Liver (tissue), 9 donors: ENCODE measurements around the gene RNF133. TPM values are rescaled to one million over a fixed set of nuclear protein-coding genes. Genes with fewer than 3 reads are reported as not detected.

ENCODE experiments used
- DNase-seq: peaks from one replicate; pipeline ENCODE4 v3.0.0-alpha.2; 2017; ENCODE audit warnings: low spot score
- H3K27ac ChIP-seq, 2 donors: one replicate each; pipeline ENCODE4 v1.7.0; 2013; ENCODE audit warnings: inconsistent platforms in 2 of 2, low read length in 2 of 2, control low read depth in 1 of 2, low read depth in 1 of 2, mild to moderate bottlenecking in 1 of 2
- H3K27me3 ChIP-seq, 4 donors: one replicate each; pipeline versions ENCODE4 v1.6.1 to v1.7.0; 2013; ENCODE audit warnings: low read length in 3 of 4, inconsistent platforms in 1 of 4, mild to moderate bottlenecking in 1 of 4, moderate library complexity in 1 of 4; ENCODE audit not compliant: control insufficient read depth in 4 of 4, insufficient read depth in 4 of 4
- H3K36me3 ChIP-seq, 4 donors: one replicate each; pipeline versions ENCODE4 v1.6.1 to v1.7.0; 2013; ENCODE audit warnings: low read length in 3 of 4, mild to moderate bottlenecking in 3 of 4, low read depth in 1 of 4, moderate library complexity in 1 of 4; ENCODE audit not compliant: control insufficient read depth in 4 of 4, insufficient read depth in 3 of 4
- H3K4me1 ChIP-seq, 4 donors: one replicate each; pipeline versions ENCODE4 v1.6.1 to v1.7.0; 2013; ENCODE audit warnings: low read length in 3 of 4, mild to moderate bottlenecking in 3 of 4, moderate library complexity in 1 of 4; ENCODE audit not compliant: control insufficient read depth in 4 of 4, insufficient read depth in 4 of 4
- H3K4me3 ChIP-seq, 3 donors: one replicate each; pipeline versions ENCODE4 v1.6.1 to v1.7.0; 2013; ENCODE audit warnings: low read length in 3 of 3, control low read depth in 1 of 3, low read depth in 1 of 3, mild to moderate bottlenecking in 1 of 3
- H3K9ac ChIP-seq, 2 donors: one replicate each; pipeline ENCODE4 v1.7.0; 2013; ENCODE audit warnings: low read length in 2 of 2, mild to moderate bottlenecking in 2 of 2, moderate library complexity in 2 of 2, control low read depth in 1 of 2, low read depth in 1 of 2
- H3K9me3 ChIP-seq, 4 donors: one replicate each; pipeline versions ENCODE4 v1.6.1 to v1.7.0; 2013; ENCODE audit warnings: low read length in 3 of 4; ENCODE audit not compliant: control insufficient read depth in 4 of 4
- ATF3 ChIP-seq: IDR thresholded peaks from 2 replicates; pipeline ENCODE4 v1.6.1; 2016; ENCODE audit warnings: antibody characterized with exemption
- CTCF ChIP-seq: fragments of 150-350 bp; IDR thresholded peaks from 2 replicates; pipeline ENCODE4 v1.5.1; 2017; ENCODE audit warnings: improper control_type of control experiment, low read depth, low read length; ENCODE audit not compliant: missing input control
- EGR1 ChIP-seq, 2 donors: IDR thresholded peaks; 2 replicates each; pipeline ENCODE4 v1.6.1; 2016 to 2018; ENCODE audit warnings: antibody characterized with exemption in 2 of 2, low read depth in 2 of 2
- FOXA1 ChIP-seq: IDR thresholded peaks from 2 replicates; pipeline ENCODE4 v1.6.1; 2016; ENCODE audit warnings: antibody characterized with exemption
- FOXA2 ChIP-seq: IDR thresholded peaks from 2 replicates; pipeline ENCODE4 v1.6.1; 2016; ENCODE audit warnings: antibody characterized with exemption
- HNF4A ChIP-seq, 2 donors: conservative IDR thresholded peaks; 2 replicates each; pipeline ENCODE4 v1.6.1; 2016; ENCODE audit warnings: antibody characterized with exemption in 2 of 2, mild to moderate bottlenecking in 2 of 2
- HNF4G ChIP-seq: IDR thresholded peaks from 2 replicates; pipeline ENCODE4 v1.6.1; 2016; ENCODE audit warnings: antibody characterized with exemption
- JUND ChIP-seq, 2 donors: IDR thresholded peaks; 2 replicates each; pipeline ENCODE4 v1.6.1; 2016; ENCODE audit warnings: antibody characterized with exemption in 2 of 2
- NR2F2 ChIP-seq: IDR thresholded peaks from 2 replicates; pipeline ENCODE4 v1.6.1; 2016; ENCODE audit warnings: antibody characterized with exemption
- REST ChIP-seq: IDR thresholded peaks from 2 replicates; pipeline ENCODE4 v1.6.1; 2016; ENCODE audit warnings: antibody characterized with exemption, mild to moderate bottlenecking
- SP1 ChIP-seq: IDR thresholded peaks from 2 replicates; pipeline ENCODE4 v1.6.1; 2018; ENCODE audit warnings: antibody characterized with exemption, mild to moderate bottlenecking
- TAF1 ChIP-seq: conservative IDR thresholded peaks from 2 replicates; pipeline ENCODE4 v1.6.1; 2016; ENCODE audit warnings: antibody characterized with exemption, mild to moderate bottlenecking
- ZBTB33 ChIP-seq: IDR thresholded peaks from 2 replicates; pipeline ENCODE4 v1.6.1; 2016; ENCODE audit warnings: antibody characterized with exemption
- WGBS: extraction: QIAGEN DNeasy Blood & Tissue Kit; methylation state at CpG from one replicate; pipeline ENCODE4 v1.1.7; 2013; 5-methylcytosine and 5-hydroxymethylcytosine counted together
- polyA plus RNA-seq, 2 donors: library from polyadenylated mRNA; stranded (reverse) in 1 of 2; unstranded in 1 of 2; fragments of 200-250 nt in 1 of 2; fragments of >200 nt in 1 of 2; fragmentation: Nextera tagmentation in 1 of 2; extraction: Ambion mirVana in 1 of 2; gene quantifications; one replicate each; pipeline versions ENCODE4 v1.2.1 to v1.2.3, GENCODE V29; 2013 to 2015
- total RNA-seq, 2 donors: library from RNA; depleted of rRNA; stranded (reverse); fragments of >200 nt; gene quantifications; one replicate each; pipeline ENCODE4 v1.2.3, GENCODE V29; 2014
- donor health status: healthy.
- donor health status: healthy.
- donor health status: healthy.
- donor health status: healthy.
- donor health status: healthy.

Gene RNF133
- total and polyA plus RNA-seq, 4 donors = 0.14 to 2.8 TPM; not detected in 2

- Histone ChIP-seq H3K4me3 (no peak overlapping the region), H3K27ac (no peak overlapping the region), H3K9ac (no peak overlapping the region), H3K4me1 (peaks cover 0 to 1% (median 0%) of the 10 kb centered on the region in 4 donors), H3K36me3 (no peaks in the 10 kb centered on the region), H3K9me3 (no peaks in the 10 kb centered on the region), H3K27me3 (no peaks in the 10 kb centered on the region)
- DNase-seq = no peak
- TF ChIP-seq NR2F2 = no peak
- no peak for TF ChIP-seq HNF4G
- no peak for TF ChIP-seq JUND (IDR thresholded peaks at IDR 0.05)
- no peak for TF ChIP-seq FOXA2
- TF ChIP-seq REST = no peak
- WGBS = 60% methylated on average over 1 of the region's 1 CpG
Observed at GRCh38 chr7:122727759-122728158, 28.8 kb upstream of the RNF133 start.

GRCh38 chr7:122727354-122727753 is 28.4 kb upstream of the RNF133 start:
- TF ChIP-seq TAF1 (no peak), HNF4A (conservative IDR thresholded peaks at IDR 0.05) (no peak), CTCF (no peak), JUND (IDR thresholded peaks at IDR 0.05) (no peak), EGR1 (IDR thresholded peaks at IDR 0.05; ENCODE audit: low read depth in 2 of 2) (no peak), FOXA2 (no peak), SP1 (no peak), HNF4G (no peak)
- H3K4me1 ChIP-seq = peaks cover 0 to 1% (median 0%) of the 10 kb centered on the region in 4 donors
- no peak overlapping the region for H3K9ac ChIP-seq
- no peak overlapping the region for H3K4me3 ChIP-seq
- no peak overlapping the region for H3K27ac ChIP-seq
- H3K36me3 ChIP-seq = no peaks in the 10 kb centered on the region
- DNase-seq = no peak
- H3K9me3 ChIP-seq = no peaks in the 10 kb centered on the region
- no peaks in the 10 kb centered on the region for H3K27me3 ChIP-seq

GRCh38 chr7:122726881-122727280 is 28.0 kb upstream of the RNF133 start:
- no peak for DNase-seq
- H3K27me3 ChIP-seq = no peaks in the 10 kb centered on the region
- TF ChIP-seq EGR1 (IDR thresholded peaks at IDR 0.05; ENCODE audit: low read depth in 2 of 2) (no peak), SP1 (no peak), TAF1 (no peak), ZBTB33 (no peak), FOXA2 (no peak), CTCF (no peak), ATF3 (no peak), FOXA1 (no peak)
- H3K27ac ChIP-seq = no peak overlapping the region
- no peaks in the 10 kb centered on the region for H3K9me3 ChIP-seq
- peaks cover 0 to 1% (median 0%) of the 10 kb centered on the region in 4 donors for H3K4me1 ChIP-seq
- 80% methylated on average over 2 of the region's 2 CpGs for WGBS
- no peak overlapping the region for H3K4me3 ChIP-seq
- no peaks in the 10 kb centered on the region for H3K36me3 ChIP-seq
- H3K9ac ChIP-seq = no peak overlapping the region
